ENCODE data around the gene ZNF597.
A peak's percentile ranks its signal among the peaks of the same experiment; 100 is the strongest.

The ZNF597 gene

GRCh38 chr16:3443108-3444031 is at the start of gene ZNF597, which contains the start of gene NAA60:
Gene ZNF597 (minus strand): TSS chr16:3443504. CDS start chr16:3443153, 351 bp downstream.
Gene NAA60 (plus strand): TSS chr16:3443680. CDS start chr16:3476228, 32,548 bp downstream.
- no peaks in the 10 kb centered on the region for H3K9me3 ChIP-seq (ENCODE audit: low read length)
- peak within 1 kb of the TSS; percentile 64 to 77 for H3K4me3 ChIP-seq (ENCODE audit: low read depth in 1 of 2, low read length in 2 of 2)
- peak within 1 kb of the TSS; percentile 40 for H3K9ac ChIP-seq (ENCODE audit: low read length)
- no peaks in the 10 kb centered on the region for H3K27me3 ChIP-seq (ENCODE audit: control insufficient read depth in 1 of 2, insufficient read depth in 2 of 2, low read length in 2 of 2)
- H3K36me3 ChIP-seq (ENCODE audit: insufficient read depth, low read length): peaks cover 4% of the 10 kb centered on the region
- H3K27ac ChIP-seq (ENCODE audit: low read depth, low read length): peak within 1 kb of the TSS; percentile 55
- peaks cover 9% of the 10 kb centered on the region for H3K4me1 ChIP-seq (ENCODE audit: insufficient read depth, low read length)

GRCh38 chr16:3492356-3492755 is 49.1 kb upstream of the ZNF597 start:
- H3K4me3 ChIP-seq (ENCODE audit: low read depth in 1 of 2, low read length in 2 of 2): no peak overlapping the region
- H3K27ac ChIP-seq (ENCODE audit: low read depth, low read length): no peak overlapping the region
- H3K27me3 ChIP-seq (ENCODE audit: control insufficient read depth in 1 of 2, insufficient read depth in 2 of 2, low read length in 2 of 2): no peaks in the 10 kb centered on the region
- no peaks in the 10 kb centered on the region for H3K9me3 ChIP-seq (ENCODE audit: low read length)
- H3K4me1 ChIP-seq (ENCODE audit: insufficient read depth, low read length): no peaks in the 10 kb centered on the region
- H3K36me3 ChIP-seq (ENCODE audit: insufficient read depth, low read length): no peaks in the 10 kb centered on the region
- no peak overlapping the region for H3K9ac ChIP-seq (ENCODE audit: low read length)

GRCh38 chr16:3490911-3491629 is 47.8 kb upstream of the ZNF597 start:
- Histone ChIP-seq H3K4me3 (ENCODE audit: low read depth in 1 of 2, low read length in 2 of 2) (no peak overlapping the region), H3K9ac (ENCODE audit: low read length) (no peak overlapping the region), H3K27me3 (ENCODE audit: control insufficient read depth in 1 of 2, insufficient read depth in 2 of 2, low read length in 2 of 2) (no peaks in the 10 kb centered on the region), H3K9me3 (ENCODE audit: low read length) (no peaks in the 10 kb centered on the region), H3K36me3 (ENCODE audit: insufficient read depth, low read length) (peaks cover 1% of the 10 kb centered on the region), H3K4me1 (ENCODE audit: insufficient read depth, low read length) (no peaks in the 10 kb centered on the region), H3K27ac (ENCODE audit: low read depth, low read length) (no peak overlapping the region)

GRCh38 chr16:3488801-3489200 is 45.5 kb upstream of the ZNF597 start:
- no peak overlapping the region for H3K9ac ChIP-seq (ENCODE audit: low read length)

GRCh38 chr16:3487521-3488410 is 44.5 kb upstream of the ZNF597 start:
- Histone ChIP-seq H3K9ac (ENCODE audit: low read length) (no peak overlapping the region), H3K27ac (ENCODE audit: low read depth, low read length) (no peak overlapping the region), H3K36me3 (ENCODE audit: insufficient read depth, low read length) (peaks cover 33% of the 10 kb centered on the region), H3K4me3 (ENCODE audit: low read depth in 1 of 2, low read length in 2 of 2) (no peak overlapping the region), H3K9me3 (ENCODE audit: low read length) (no peaks in the 10 kb centered on the region), H3K27me3 (ENCODE audit: control insufficient read depth in 1 of 2, insufficient read depth in 2 of 2, low read length in 2 of 2) (no peaks in the 10 kb centered on the region), H3K4me1 (ENCODE audit: insufficient read depth, low read length) (no peaks in the 10 kb centered on the region)

More at GRCh38 chr16:3488801-3489200, 45.5 kb upstream of the ZNF597 start:
- no peaks in the 10 kb centered on the region for H3K27me3 ChIP-seq (ENCODE audit: control insufficient read depth in 1 of 2, insufficient read depth in 2 of 2, low read length in 2 of 2)
- H3K27ac ChIP-seq (ENCODE audit: low read depth, low read length): no peak overlapping the region
- no peaks in the 10 kb centered on the region for H3K9me3 ChIP-seq (ENCODE audit: low read length)
- H3K36me3 ChIP-seq (ENCODE audit: insufficient read depth, low read length): peaks cover 23% of the 10 kb centered on the region
- H3K4me3 ChIP-seq (ENCODE audit: low read depth in 1 of 2, low read length in 2 of 2): no peak overlapping the region
- no peaks in the 10 kb centered on the region for H3K4me1 ChIP-seq (ENCODE audit: insufficient read depth, low read length)

- no peak overlapping the region for H3K4me3 ChIP-seq (ENCODE audit: low read depth in 1 of 2, low read length in 2 of 2)
- no peaks in the 10 kb centered on the region for H3K9me3 ChIP-seq (ENCODE audit: low read length)
- H3K27me3 ChIP-seq (ENCODE audit: control insufficient read depth in 1 of 2, insufficient read depth in 2 of 2, low read length in 2 of 2): no peaks in the 10 kb centered on the region
- H3K27ac ChIP-seq (ENCODE audit: low read depth, low read length): no peak overlapping the region
- H3K36me3 ChIP-seq (ENCODE audit: insufficient read depth, low read length): peaks cover 41% of the 10 kb centered on the region
- no peak overlapping the region for H3K9ac ChIP-seq (ENCODE audit: low read length)
- H3K4me1 ChIP-seq (ENCODE audit: insufficient read depth, low read length): no peaks in the 10 kb centered on the region
These were observed 43.4 kb upstream of the ZNF597 start for GRCh38 chr16:3486506-3487215.

GRCh38 chr16:3485821-3486505 is 42.7 kb upstream of the ZNF597 start:
- H3K4me3 ChIP-seq (ENCODE audit: low read depth in 1 of 2, low read length in 2 of 2): no peak overlapping the region
- no peak overlapping the region for H3K9ac ChIP-seq (ENCODE audit: low read length)
- H3K36me3 ChIP-seq (ENCODE audit: insufficient read depth, low read length): peaks cover 48% of the 10 kb centered on the region
- no peaks in the 10 kb centered on the region for H3K9me3 ChIP-seq (ENCODE audit: low read length)
- H3K27ac ChIP-seq (ENCODE audit: low read depth, low read length): no peak overlapping the region
- no peaks in the 10 kb centered on the region for H3K27me3 ChIP-seq (ENCODE audit: control insufficient read depth in 1 of 2, insufficient read depth in 2 of 2, low read length in 2 of 2)
- no peaks in the 10 kb centered on the region for H3K4me1 ChIP-seq (ENCODE audit: insufficient read depth, low read length)

GRCh38 chr16:3485097-3485745 is 41.9 kb upstream of the ZNF597 start:
- Histone ChIP-seq H3K4me1 (ENCODE audit: insufficient read depth, low read length) (no peaks in the 10 kb centered on the region), H3K27ac (ENCODE audit: low read depth, low read length) (no peak overlapping the region), H3K36me3 (ENCODE audit: insufficient read depth, low read length) (peaks cover 53% of the 10 kb centered on the region), H3K9ac (ENCODE audit: low read length) (no peak overlapping the region), H3K27me3 (ENCODE audit: control insufficient read depth in 1 of 2, insufficient read depth in 2 of 2, low read length in 2 of 2) (no peaks in the 10 kb centered on the region), H3K4me3 (ENCODE audit: low read depth in 1 of 2, low read length in 2 of 2) (no peak overlapping the region), H3K9me3 (ENCODE audit: low read length) (no peaks in the 10 kb centered on the region)

GRCh38 chr16:3484318-3485096 is 41.2 kb upstream of the ZNF597 start:
- Histone ChIP-seq H3K9me3 (ENCODE audit: low read length) (no peaks in the 10 kb centered on the region), H3K4me1 (ENCODE audit: insufficient read depth, low read length) (no peaks in the 10 kb centered on the region), H3K27ac (ENCODE audit: low read depth, low read length) (no peak overlapping the region), H3K9ac (ENCODE audit: low read length) (no peak overlapping the region), H3K27me3 (ENCODE audit: control insufficient read depth in 1 of 2, insufficient read depth in 2 of 2, low read length in 2 of 2) (no peaks in the 10 kb centered on the region), H3K36me3 (ENCODE audit: insufficient read depth, low read length) (peaks cover 60% of the 10 kb centered on the region), H3K4me3 (ENCODE audit: low read depth in 1 of 2, low read length in 2 of 2) (no peak overlapping the region)
